Naive thymus-derived CD4-positive, alpha-beta T cell (primary cell): ENCODE data around the gene XPC. TPM values are rescaled to one million over a fixed set of nuclear protein-coding genes. Genes with fewer than 3 reads are reported as not detected.

Experiments used
- ATAC-seq: fragments of 150-1000 bp; cut with Tn5 transposase; 2 replicates; pipeline ENCODE4 v1.10.0; 2021; ENCODE audit warnings: mild to moderate bottlenecking, moderate library complexity
- CTCF ChIA-PET: fragments of 350-600 bp; sonication (Branson Sonifier 250); formaldehyde crosslinking; loops from one replicate; lab custom pipeline; 2021; ENCODE audit warnings: antibody characterized with exemption; lab: Charles Lee
- POLR2A ChIA-PET: fragments of 350-600 bp; sonication (Branson Sonifier 250); formaldehyde crosslinking; loops from one replicate; lab custom pipeline; 2021; ENCODE audit warnings: antibody characterized with exemption, inconsistent platforms; lab: Charles Lee
- DNase-seq, 9 donors: peaks; one replicate each; pipeline versions ENCODE4 v3.0.0 to v3.0.0-alpha.2; 2020 to 2022; ENCODE audit warnings: mixed read lengths in 1 of 9
- H3K27ac ChIP-seq: one replicate; pipeline ENCODE4 v1.7.0; 2013; ENCODE audit warnings: mild to moderate bottlenecking, low read depth, low read length, moderate library complexity
- H3K27me3 ChIP-seq, 2 donors: one replicate each; pipeline ENCODE4 v1.7.0; 2013; ENCODE audit warnings: low read length in 2 of 2, mild to moderate bottlenecking in 2 of 2, moderate library complexity in 2 of 2; ENCODE audit not compliant: control insufficient read depth in 2 of 2, insufficient read depth in 2 of 2
- H3K36me3 ChIP-seq, 3 experiments: 1 replicate in 2 of 3; 2 replicates in 1 of 3; pipeline ENCODE4 v1.7.0; 2013; ENCODE audit warnings: low read length in 3 of 3, mild to moderate bottlenecking in 3 of 3, moderate library complexity in 1 of 3; ENCODE audit not compliant: insufficient read depth in 3 of 3, control insufficient read depth in 2 of 3
- H3K4me1 ChIP-seq, 2 donors: one replicate each; pipeline ENCODE4 v1.7.0; 2013; ENCODE audit warnings: low read length in 2 of 2, mild to moderate bottlenecking in 2 of 2, moderate library complexity in 1 of 2; ENCODE audit not compliant: control insufficient read depth in 2 of 2, insufficient read depth in 2 of 2
- H3K4me3 ChIP-seq: 2 replicates; pipeline ENCODE4 v1.7.0; 2013; ENCODE audit warnings: mild to moderate bottlenecking, low read length
- H3K9me3 ChIP-seq, 3 experiments: 1 replicate in 2 of 3; 2 replicates in 1 of 3; pipeline ENCODE4 v1.7.0; 2013; ENCODE audit warnings: low read length in 3 of 3; ENCODE audit not compliant: control insufficient read depth in 2 of 3
- H3K27ac Mint-ChIP-seq, 9 donors: one replicate each; pipeline ENCODE4 v1.8.0; 2020 to 2022; ENCODE audit warnings: mixed read lengths in 9 of 9, mild to moderate bottlenecking in 8 of 9, moderate library complexity in 5 of 9, inconsistent platforms in 2 of 9
- H3K27me3 Mint-ChIP-seq, 5 donors: one replicate each; pipeline ENCODE4 v1.8.0; 2021 to 2022; ENCODE audit warnings: mixed read lengths in 5 of 5, mild to moderate bottlenecking in 1 of 5
- H3K36me3 Mint-ChIP-seq, 5 donors: one replicate each; pipeline ENCODE4 v1.8.0; 2020 to 2022; ENCODE audit warnings: mixed read lengths in 5 of 5, mild to moderate bottlenecking in 3 of 5, inconsistent platforms in 1 of 5
- H3K4me1 Mint-ChIP-seq, 7 donors: one replicate each; pipeline ENCODE4 v1.8.0; 2020 to 2022; ENCODE audit warnings: mixed read lengths in 7 of 7, mild to moderate bottlenecking in 3 of 7, inconsistent platforms in 1 of 7
- H3K4me3 Mint-ChIP-seq, 10 donors: one replicate each; pipeline ENCODE4 v1.8.0; 2020 to 2022; ENCODE audit warnings: mild to moderate bottlenecking in 10 of 10, mixed read lengths in 10 of 10, moderate library complexity in 6 of 10, inconsistent platforms in 2 of 10
- H3K9me3 Mint-ChIP-seq, 11 donors: one replicate each; pipeline ENCODE4 v1.8.0; 2020 to 2022; ENCODE audit warnings: mixed read lengths in 11 of 11, mild to moderate bottlenecking in 4 of 11, inconsistent platforms in 1 of 11, moderate library complexity in 1 of 11
- intact Hi-C, 2 donors: fragments of 100-400 bp; cut with micrococcal nuclease; formaldehyde crosslinking; loops; one replicate each; pipeline ENCODE4 v1.15.1; 2023
- polyA plus RNA-seq, 2 donors: library from polyadenylated mRNA; unstranded; fragments of 300-500 nt; fragmentation: Illumina TruSeq; gene quantifications; one replicate each; pipeline ENCODE4 v1.2.3, GENCODE V29; 2021
- total RNA-seq, 6 experiments: library from RNA in 5 of 6; stranded (reverse) in 5 of 6; gene quantifications; 1 replicate in 5 of 6; 2 replicates in 1 of 6; pipeline ENCODE4 v1.2.3 and lab custom pipeline; 2021 to 2026

Gene XPC
- total and polyA plus RNA-seq, 7 experiments from 2014 or later, result 50.0 to 94.8 (median 57.7) TPM

DNA sequence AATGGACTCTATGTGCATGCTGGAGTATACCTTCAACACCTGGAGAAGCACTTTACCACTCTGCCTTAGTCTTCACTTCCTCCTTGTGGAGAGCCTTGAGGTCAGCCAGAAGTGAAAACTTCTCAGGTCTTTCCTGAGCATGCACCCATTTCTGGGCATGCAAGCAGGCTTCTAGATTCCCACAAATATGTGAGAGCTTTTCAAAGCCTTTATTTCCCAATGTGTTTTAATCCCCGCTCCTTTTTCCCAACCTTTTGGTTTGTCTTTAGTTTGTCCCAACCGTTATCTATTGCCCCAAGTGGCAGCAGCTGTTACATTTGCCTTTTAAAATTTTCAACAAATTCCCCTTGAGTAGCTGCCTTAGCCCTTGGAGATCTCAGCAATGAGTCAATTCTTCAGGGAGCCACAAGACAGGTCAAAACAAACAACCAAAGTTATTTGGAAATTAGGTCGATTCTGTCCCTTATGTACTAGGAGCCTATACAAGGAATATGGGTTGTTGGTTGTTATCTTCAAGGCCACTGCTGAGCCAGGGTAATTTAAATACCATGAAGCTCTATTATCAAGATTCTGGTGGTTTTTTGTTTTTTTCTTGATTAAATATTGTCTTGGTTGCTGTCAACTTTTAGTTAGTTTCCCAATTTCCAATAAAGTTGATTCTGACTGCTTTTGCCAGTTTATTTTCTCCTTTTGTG is 44.6 kb upstream of the XPC start:
- H3K27ac ChIP-seq, result no peak overlapping the region
- H3K36me3 Mint-ChIP-seq, result peaks cover 0 to 21% (median 4%) of the 10 kb centered on the region in 5 donors
- H3K9me3 Mint-ChIP-seq, result peaks cover 2 to 35% (median 16%) of the 10 kb centered on the region in 11 donors
- no peak overlapping the region for H3K27ac Mint-ChIP-seq
- ATAC-seq (no peak), DNase-seq (no peak)
- H3K4me3 Mint-ChIP-seq, result no peak overlapping the region
- intact Hi-C loops, result no loop called here
- H3K9me3 ChIP-seq, result no peaks in the 10 kb centered on the region
- ChIA-PET POLR2A (no interaction called here), CTCF (no interaction called here)
- no peaks in the 10 kb centered on the region for H3K36me3 ChIP-seq
- H3K27me3 Mint-ChIP-seq, result peaks cover 20 to 37% (median 24%) of the 10 kb centered on the region in 5 donors
- H3K4me1 Mint-ChIP-seq, result peaks cover 0 to 5% (median 0%) of the 10 kb centered on the region in 7 donors
- H3K4me1 ChIP-seq, result no peaks in the 10 kb centered on the region
- H3K27me3 ChIP-seq, result no peaks in the 10 kb centered on the region
- no peak overlapping the region for H3K4me3 ChIP-seq

DNA sequence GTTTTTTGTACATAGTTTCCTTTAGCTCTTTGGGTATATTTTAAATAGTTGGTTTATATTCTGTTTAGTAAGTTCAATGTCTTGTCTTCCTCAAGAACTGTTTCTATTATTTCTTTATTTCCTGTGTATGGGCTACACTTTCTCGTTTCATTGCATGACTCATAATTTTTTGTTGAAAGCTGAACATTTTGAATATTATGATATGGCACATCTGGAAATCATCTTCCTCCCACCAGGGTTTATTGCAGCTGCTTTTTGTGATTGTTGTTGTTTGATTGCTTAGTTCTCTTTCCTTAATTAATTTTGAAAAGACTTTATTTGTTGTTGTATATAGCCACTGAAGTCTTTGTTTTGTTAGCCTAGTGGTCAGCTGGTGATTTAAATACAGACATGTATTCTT is 44.1 kb upstream of the XPC start:
- Histone ChIP-seq H3K4me3 (no peak overlapping the region), H3K27ac (no peak overlapping the region), H3K27me3 (no peaks in the 10 kb centered on the region), H3K36me3 (no peaks in the 10 kb centered on the region), H3K4me1 (no peaks in the 10 kb centered on the region), H3K9me3 (no peaks in the 10 kb centered on the region)
- ATAC-seq, result no peak
- ChIA-PET POLR2A (no interaction called here), CTCF (no interaction called here)
- DNase-seq, result no peak
- intact Hi-C loops, result no loop called here
- H3K4me1 Mint-ChIP-seq, result peaks cover 0 to 7% (median 0%) of the 10 kb centered on the region in 7 donors
- peaks cover 2 to 35% (median 16%) of the 10 kb centered on the region in 11 donors for H3K9me3 Mint-ChIP-seq
- H3K27me3 Mint-ChIP-seq, result peaks cover 15 to 32% (median 24%) of the 10 kb centered on the region in 5 donors
- no peak overlapping the region for H3K27ac Mint-ChIP-seq
- peaks cover 0 to 19% (median 4%) of the 10 kb centered on the region in 5 donors for H3K36me3 Mint-ChIP-seq
- no peak overlapping the region for H3K4me3 Mint-ChIP-seq

DNA sequence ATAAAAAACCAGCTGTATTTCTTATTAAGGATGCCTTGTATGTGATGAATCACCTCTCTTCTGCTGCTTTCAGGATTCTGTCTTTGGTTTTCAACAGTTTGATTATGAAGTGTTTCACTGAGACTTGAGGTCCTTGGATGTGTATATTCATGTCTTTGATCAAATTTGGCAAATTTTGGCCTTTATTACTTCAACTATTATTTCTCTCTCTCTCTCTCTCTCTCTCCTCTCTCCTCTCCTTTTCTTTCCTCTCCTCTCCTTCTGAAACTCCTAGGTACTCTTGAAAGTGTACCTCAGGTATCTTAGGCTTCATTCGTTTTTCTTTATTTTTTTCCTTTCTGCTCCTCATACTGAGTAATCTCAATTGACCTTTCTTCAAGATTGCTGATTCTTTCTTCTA is 43.5 kb upstream of the XPC start:
- DNase-seq, result no peak
- Mint-ChIP-seq H3K9me3 (peaks cover 2 to 35% (median 16%) of the 10 kb centered on the region in 11 donors), H3K4me1 (peaks cover 0 to 9% (median 0%) of the 10 kb centered on the region in 7 donors), H3K27me3 (peaks cover 11 to 32% (median 24%) of the 10 kb centered on the region in 5 donors), H3K36me3 (peaks cover 0 to 19% (median 4%) of the 10 kb centered on the region in 5 donors), H3K4me3 (no peak overlapping the region), H3K27ac (peak overlapping the region in 1 of 9 donors; percentile 40)
- H3K9me3 ChIP-seq, result no peaks in the 10 kb centered on the region
- H3K4me3 ChIP-seq, result no peak overlapping the region
- H3K27ac ChIP-seq, result no peak overlapping the region
- no peak for ATAC-seq
- no peaks in the 10 kb centered on the region for H3K36me3 ChIP-seq
- ChIA-PET CTCF (no interaction called here), POLR2A (no interaction called here)
- no peaks in the 10 kb centered on the region for H3K27me3 ChIP-seq
- no peaks in the 10 kb centered on the region for H3K4me1 ChIP-seq
- intact Hi-C loops, result no loop called here

DNA sequence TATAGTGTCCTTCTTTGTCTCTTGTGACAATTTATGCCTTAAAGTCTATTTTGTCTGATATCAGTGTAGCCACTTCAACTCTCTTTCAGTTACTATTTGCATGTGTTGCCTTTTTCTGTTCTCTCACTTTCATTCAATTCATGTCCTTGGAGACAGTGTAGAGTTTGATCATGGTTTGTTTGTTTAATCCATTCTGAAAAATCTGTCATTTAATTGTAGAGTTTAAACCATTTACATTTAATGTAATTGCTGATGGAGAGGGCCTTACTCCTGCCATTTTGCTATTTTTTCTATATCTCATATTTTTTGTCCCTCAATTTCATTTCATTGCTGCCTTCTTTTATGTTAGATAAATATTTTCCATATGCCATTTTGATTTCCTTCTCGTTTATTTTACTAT is 42.5 kb upstream of the XPC start:
- H3K9me3 ChIP-seq, result no peaks in the 10 kb centered on the region
- no peak overlapping the region for H3K27ac ChIP-seq
- ChIA-PET POLR2A (no interaction called here), CTCF (no interaction called here)
- H3K36me3 Mint-ChIP-seq, result peaks cover 0 to 19% (median 4%) of the 10 kb centered on the region in 5 donors
- ATAC-seq, result no peak
- H3K4me1 ChIP-seq, result no peaks in the 10 kb centered on the region
- no peak for DNase-seq
- intact Hi-C loops, result no loop called here
- peaks cover 0 to 17% (median 0%) of the 10 kb centered on the region in 7 donors for H3K4me1 Mint-ChIP-seq
- H3K36me3 ChIP-seq, result no peaks in the 10 kb centered on the region
- H3K4me3 Mint-ChIP-seq, result no peak overlapping the region
- peaks cover 2 to 35% (median 16%) of the 10 kb centered on the region in 11 donors for H3K9me3 Mint-ChIP-seq
- no peak overlapping the region for H3K4me3 ChIP-seq
- peaks cover 7 to 26% (median 19%) of the 10 kb centered on the region in 5 donors for H3K27me3 Mint-ChIP-seq
- no peaks in the 10 kb centered on the region for H3K27me3 ChIP-seq
- H3K27ac Mint-ChIP-seq, result no peak overlapping the region

DNA sequence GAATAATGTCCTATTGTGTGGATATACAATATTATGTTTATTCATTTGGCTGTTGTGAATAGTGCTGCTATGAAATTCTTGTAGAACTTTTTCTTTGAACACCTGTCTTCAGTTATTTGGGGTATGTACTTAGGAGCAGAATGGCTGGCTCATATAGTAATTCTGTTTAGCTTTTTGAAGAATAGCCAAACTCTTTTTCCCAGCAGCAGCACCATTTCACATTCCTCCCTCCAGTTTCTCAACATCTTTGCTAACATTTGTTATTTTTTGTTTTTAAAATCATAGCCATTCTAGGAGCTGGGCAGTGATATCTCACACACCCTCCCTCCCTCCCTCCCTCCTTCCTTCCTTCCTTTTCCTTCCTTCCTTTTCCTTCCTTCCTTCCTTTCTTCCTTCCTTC is 40.0 kb upstream of the XPC start:
- Mint-ChIP-seq H3K4me3 (peak overlapping the region in 2 of 10 donors; percentile 44 to 58), H3K36me3 (peaks cover 0 to 19% (median 4%) of the 10 kb centered on the region in 5 donors), H3K9me3 (peaks cover 2 to 35% (median 16%) of the 10 kb centered on the region in 11 donors), H3K4me1 (peaks cover 0 to 17% (median 0%) of the 10 kb centered on the region in 7 donors), H3K27ac (peak overlapping the region in 1 of 9 donors; percentile 56), H3K27me3 (peaks cover 0 to 16% (median 13%) of the 10 kb centered on the region in 5 donors)
- no peaks in the 10 kb centered on the region for H3K36me3 ChIP-seq
- POLR2A ChIA-PET, result no interaction called here
- intact Hi-C loops, result no loop called here
- H3K27ac ChIP-seq, result no peak overlapping the region
- no peaks in the 10 kb centered on the region for H3K4me1 ChIP-seq
- DNase-seq (no peak), ATAC-seq (no peak)
- H3K27me3 ChIP-seq, result no peaks in the 10 kb centered on the region
- H3K4me3 ChIP-seq, result no peak overlapping the region
- CTCF ChIA-PET, result interaction anchor here (0.7 kb wide), 1 partner anchor 14 kb away, joined by 3 read pairs; no protein-coding TSS in a partner anchor
- no peaks in the 10 kb centered on the region for H3K9me3 ChIP-seq

DNA sequence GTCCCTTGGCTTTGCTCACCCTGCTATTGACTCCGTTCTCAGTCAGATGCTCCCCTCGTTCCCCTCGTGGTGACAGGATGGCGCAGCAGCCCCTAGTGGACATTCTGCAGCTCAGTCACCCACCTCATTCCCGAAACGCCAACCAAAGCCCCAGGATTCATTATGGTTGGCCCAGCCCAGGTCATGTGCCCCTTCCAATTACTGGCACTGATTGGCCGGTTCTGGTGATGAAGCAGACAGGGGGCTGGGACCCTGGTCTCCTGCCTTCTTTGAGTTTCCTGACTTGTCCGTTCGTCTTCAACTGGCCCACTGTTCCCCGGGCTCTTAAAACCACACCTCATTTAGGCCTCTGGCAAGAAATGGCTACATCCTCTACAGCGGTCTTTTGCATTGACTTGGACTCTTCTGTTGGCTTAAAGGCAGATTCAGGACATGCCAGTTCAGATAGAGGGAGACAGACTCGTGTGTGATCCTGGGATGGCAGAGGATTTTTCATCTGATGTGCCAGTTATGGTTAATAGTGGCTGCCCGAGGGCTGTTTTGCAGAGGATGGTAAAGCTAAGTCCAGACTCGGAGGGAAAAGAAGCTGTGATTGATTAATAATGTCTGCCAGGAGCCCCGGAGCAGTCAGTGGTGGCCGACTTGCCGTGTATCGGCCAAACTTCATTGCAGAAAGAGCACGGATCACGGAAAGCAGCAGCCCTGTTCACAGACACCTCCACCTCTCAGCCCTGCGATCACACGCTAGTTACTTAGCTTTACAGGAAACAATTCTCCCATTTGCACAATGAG is 38.1 kb upstream of the XPC start:
- ATAC-seq (peak; percentile 79), DNase-seq (peak in 3 of 9 donors; percentile 25 to 75 (median 32))
- H3K36me3 ChIP-seq, result no peaks in the 10 kb centered on the region
- Mint-ChIP-seq H3K4me1 (peaks cover 0 to 17% (median 0%) of the 10 kb centered on the region in 7 donors), H3K27me3 (peaks cover 0 to 13% (median 4%) of the 10 kb centered on the region in 5 donors), H3K4me3 (peak overlapping the region; percentile 1 to 90 (median 54)), H3K27ac (peak overlapping the region in 3 of 9 donors; percentile 1 to 87 (median 83)), H3K36me3 (peaks cover 0 to 7% (median 0%) of the 10 kb centered on the region in 5 donors), H3K9me3 (peaks cover 0 to 18% (median 8%) of the 10 kb centered on the region in 11 donors)
- H3K27me3 ChIP-seq, result no peaks in the 10 kb centered on the region
- H3K4me3 ChIP-seq, result peak overlapping the region; percentile 64
- peak overlapping the region; percentile 42 for H3K27ac ChIP-seq
- no peaks in the 10 kb centered on the region for H3K4me1 ChIP-seq
- ChIA-PET CTCF (interaction anchor here (0.7 kb wide), 2 partner anchors 14 to 864 kb away, joined by 3 to 4 read pairs; no protein-coding TSS in a partner anchor), POLR2A (no interaction called here)
- intact Hi-C loops, result no loop called here
- H3K9me3 ChIP-seq, result no peaks in the 10 kb centered on the region
